Hindlimb muscle (tissue), 1 donor: Measurements from ENCODE around the gene CSNK1A1L. TPM values are rescaled to one million over a fixed set of nuclear protein-coding genes. Genes with fewer than 3 reads are reported as not detected.

Source experiments
- DNase-seq: peaks from one replicate; pipeline ENCODE4 v3.0.0-alpha.2; 2013
- polyA plus RNA-seq: library from polyadenylated mRNA; unstranded; fragments of 120-200 nt; gene quantifications from one replicate; pipeline ENCODE4 v1.2.1, GENCODE V29; 2013; ENCODE audit not compliant: insufficient read length

The CSNK1A1L gene
- polyA plus RNA-seq, 1 donor = not detected

GRCh38 chr13:37106642-37107041, 1.2 kb upstream of the CSNK1A1L start:
- DNase-seq = no peak

- no peak for DNase-seq
These were observed 2.6 kb downstream of the CSNK1A1L start for GRCh38 chr13:37102896-37103295.

GRCh38 chr13:37101201-37101600, 4.3 kb downstream of the CSNK1A1L start:
- no peak for DNase-seq

- DNase-seq = peak; percentile 89
These were observed 4.7 kb downstream of the CSNK1A1L start for GRCh38 chr13:37100731-37101130.

GRCh38 chr13:37097076-37097475, 8.4 kb downstream of the CSNK1A1L start:
- no peak for DNase-seq

- DNase-seq = no peak
These were observed 10.6 kb downstream of the CSNK1A1L start for GRCh38 chr13:37094840-37095239.

GRCh38 chr13:37094099-37094498, 11.4 kb downstream of the CSNK1A1L start:
- DNase-seq = no peak

GRCh38 chr13:37091835-37092234, 13.6 kb downstream of the CSNK1A1L start:
- no peak for DNase-seq

- DNase-seq = no peak
These were observed 14.6 kb downstream of the CSNK1A1L start for GRCh38 chr13:37090912-37091311.

- no peak for DNase-seq
These were observed 16.0 kb downstream of the CSNK1A1L start for GRCh38 chr13:37089495-37089894.

- DNase-seq = no peak
These were observed 18.0 kb downstream of the CSNK1A1L start for GRCh38 chr13:37087486-37087885.

- no peak for DNase-seq
These were observed 19.9 kb downstream of the CSNK1A1L start for GRCh38 chr13:37085606-37086005.

GRCh38 chr13:37076818-37077217, 28.6 kb downstream of the CSNK1A1L start:
- DNase-seq = no peak

GRCh38 chr13:37075164-37075563, 30.3 kb downstream of the CSNK1A1L start:
- DNase-seq = no peak

GRCh38 chr13:37074703-37075102, 30.8 kb downstream of the CSNK1A1L start:
- no peak for DNase-seq

- no peak for DNase-seq
These were observed 33.4 kb downstream of the CSNK1A1L start for GRCh38 chr13:37072024-37072423.

- DNase-seq = no peak
These were observed 34.5 kb downstream of the CSNK1A1L start for GRCh38 chr13:37070956-37071355.

- no peak for DNase-seq
These were observed 35.2 kb downstream of the CSNK1A1L start for GRCh38 chr13:37070145-37070695.

GRCh38 chr13:37069597-37070103, 35.8 kb downstream of the CSNK1A1L start:
- DNase-seq = no peak

- DNase-seq = no peak
These were observed 36.5 kb downstream of the CSNK1A1L start for GRCh38 chr13:37068962-37069361.

- no peak for DNase-seq
These were observed 37.6 kb downstream of the CSNK1A1L start for GRCh38 chr13:37067874-37068273.

- DNase-seq = no peak
These were observed 39.5 kb downstream of the CSNK1A1L start for GRCh38 chr13:37065890-37066526.

- DNase-seq = no peak
These were observed 45.6 kb downstream of the CSNK1A1L start for GRCh38 chr13:37059848-37060192.
